Naive thymus-derived CD8-positive, alpha-beta T cell (primary cell): ENCODE measurements around the gene RNF223. TPM values are rescaled to one million over a fixed set of nuclear protein-coding genes. Genes with fewer than 3 reads are reported as not detected.
A peak's percentile ranks its signal among the peaks of the same experiment; 100 is the strongest.
"Not testable (repeated sequence)": the region's sequence is repeated elsewhere in the genome, so short reads cannot be mapped to it uniquely, and the experiment has no call there.

ENCODE experiments used
- ATAC-seq, 2 donors: fragments of 150-1000 bp; cut with Tn5 transposase in 1 of 2; sonication (Bioruptor Pico), chemical (Tn5 transposase) in 1 of 2; 1 replicate in 1 of 2; 2 replicates in 1 of 2; pipeline ENCODE4 v1.10.0; 2021; ENCODE audit warnings: mild to moderate bottlenecking in 2 of 2, moderate library complexity in 2 of 2
- POLR2A ChIA-PET: fragments of 350-600 bp; sonication (Branson Sonifier 250); formaldehyde crosslinking; loops from one replicate; lab custom pipeline; 2021; ENCODE audit warnings: antibody characterized with exemption; lab: Charles Lee
- DNase-seq, 10 donors: peaks; one replicate each; pipeline versions ENCODE4 v3.0.0 to v3.0.0-alpha.2; 2020 to 2022
- H3K27ac Mint-ChIP-seq, 10 donors: one replicate each; pipeline ENCODE4 v1.8.0; 2020 to 2022; ENCODE audit warnings: mild to moderate bottlenecking in 10 of 10, mixed read lengths in 10 of 10, moderate library complexity in 4 of 10, inconsistent platforms in 1 of 10
- H3K27me3 Mint-ChIP-seq, 5 donors: one replicate each; pipeline ENCODE4 v1.8.0; 2021 to 2022; ENCODE audit warnings: mixed read lengths in 5 of 5
- H3K36me3 Mint-ChIP-seq, 3 donors: one replicate each; pipeline ENCODE4 v1.8.0; 2020 to 2022; ENCODE audit warnings: mixed read lengths in 3 of 3, mild to moderate bottlenecking in 2 of 3, inconsistent platforms in 1 of 3
- H3K4me1 Mint-ChIP-seq, 4 donors: one replicate each; pipeline ENCODE4 v1.8.0; 2021 to 2022; ENCODE audit warnings: mixed read lengths in 4 of 4
- H3K4me3 Mint-ChIP-seq, 10 donors: one replicate each; pipeline ENCODE4 v1.8.0; 2020 to 2022; ENCODE audit warnings: mild to moderate bottlenecking in 10 of 10, mixed read lengths in 10 of 10, moderate library complexity in 6 of 10, inconsistent platforms in 1 of 10
- H3K9me3 Mint-ChIP-seq, 9 donors: one replicate each; pipeline ENCODE4 v1.8.0; 2020 to 2022; ENCODE audit warnings: mixed read lengths in 9 of 9, mild to moderate bottlenecking in 3 of 9, inconsistent platforms in 1 of 9, moderate library complexity in 1 of 9
- polyA plus RNA-seq, 3 donors: library from polyadenylated mRNA; unstranded; fragments of 300-500 nt; fragmentation: Illumina TruSeq; gene quantifications; one replicate each; pipeline ENCODE4 v1.2.3, GENCODE V29; 2021
- total RNA-seq, 8 experiments: library from RNA in 2 of 8; stranded (reverse) in 2 of 8; gene quantifications; one replicate each; pipeline ENCODE4 v1.2.3 and lab custom pipeline; 2021 to 2026

Gene RNF223
- total and polyA plus RNA-seq, 5 experiments from 2014 or later: not detected

DNA sequence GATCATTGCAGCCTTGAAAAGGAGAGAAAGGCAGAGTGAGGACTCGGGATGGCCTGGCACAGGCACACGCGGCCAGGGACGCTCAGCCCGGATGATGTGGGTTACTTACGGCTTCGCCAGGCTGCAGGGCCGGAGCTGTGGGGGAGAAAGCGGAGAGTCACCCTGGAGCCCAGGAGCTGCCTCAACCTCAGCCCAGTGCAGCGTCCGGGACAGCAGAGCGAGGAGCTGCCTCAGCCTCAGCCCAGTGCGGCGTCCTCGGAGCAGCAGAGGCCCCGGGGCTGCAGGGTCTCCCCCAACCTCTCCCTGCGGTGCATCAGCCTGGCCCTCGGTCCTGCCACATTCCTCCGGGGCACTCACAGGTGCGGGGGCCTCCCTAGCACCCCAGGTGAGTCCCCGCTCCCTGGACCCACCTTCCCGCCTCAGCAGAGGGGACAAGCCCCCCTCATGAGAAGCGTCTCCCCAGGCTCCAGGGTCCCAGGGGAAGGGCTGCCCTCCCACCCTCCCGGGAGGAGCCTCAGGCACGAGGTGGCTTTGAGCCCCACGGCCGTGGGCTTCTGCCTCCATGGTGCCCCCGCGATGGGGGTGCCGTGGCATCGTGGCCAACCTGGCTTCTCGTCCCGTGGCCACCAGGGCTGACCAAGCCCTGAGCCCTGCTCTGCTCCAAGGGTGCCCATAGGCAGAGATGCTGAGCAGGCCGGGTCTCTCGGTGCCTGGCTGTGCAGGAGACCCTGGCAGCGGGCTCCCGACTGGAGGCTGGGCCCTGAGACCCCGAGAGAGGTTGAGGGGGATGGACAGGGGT lies 10.5 kb upstream of the RNF223 start:
- no peak overlapping the region for H3K27ac Mint-ChIP-seq
- peak in 2 of 10 donors; percentile 5 to 59 for DNase-seq
- ATAC-seq: no peak
- POLR2A ChIA-PET: no interaction called here
- no peaks in the 10 kb centered on the region for H3K27me3 Mint-ChIP-seq
- no peaks in the 10 kb centered on the region for H3K9me3 Mint-ChIP-seq
- peaks cover 0 to 4% (median 1%) of the 10 kb centered on the region in 3 donors for H3K36me3 Mint-ChIP-seq
- no peak overlapping the region for H3K4me3 Mint-ChIP-seq
- H3K4me1 Mint-ChIP-seq: peaks cover 0 to 4% (median 1%) of the 10 kb centered on the region in 4 donors

GRCh38 chr1:1083416-1084371 lies 9.6 kb upstream of the RNF223 start:
- DNase-seq: peak in 1 of 10 donors; percentile 55
- H3K27ac Mint-ChIP-seq: peak overlapping the region in 1 of 10 donors; percentile 35

GRCh38 chr1:1082776-1083415 lies 8.8 kb upstream of the RNF223 start:
- Mint-ChIP-seq H3K9me3 (no peaks in the 10 kb centered on the region), H3K36me3 (peaks cover 0 to 4% (median 1%) of the 10 kb centered on the region in 3 donors), H3K27ac (peak overlapping the region in 1 of 10 donors; percentile 35), H3K27me3 (no peaks in the 10 kb centered on the region), H3K4me1 (peaks cover 0 to 4% (median 1%) of the 10 kb centered on the region in 4 donors), H3K4me3 (no peak overlapping the region)
- DNase-seq (peak in 2 of 10 donors; percentile 5 to 54), ATAC-seq (no peak)
- POLR2A ChIA-PET: no interaction called here

More at GRCh38 chr1:1083416-1084371, 9.6 kb upstream of the RNF223 start:
- POLR2A ChIA-PET: no interaction called here
- Mint-ChIP-seq H3K4me3 (no peak overlapping the region), H3K36me3 (peaks cover 0 to 4% (median 1%) of the 10 kb centered on the region in 3 donors), H3K27me3 (no peaks in the 10 kb centered on the region), H3K9me3 (no peaks in the 10 kb centered on the region), H3K4me1 (peaks cover 0 to 7% (median 1%) of the 10 kb centered on the region in 4 donors)
- no peak for ATAC-seq

DNA sequence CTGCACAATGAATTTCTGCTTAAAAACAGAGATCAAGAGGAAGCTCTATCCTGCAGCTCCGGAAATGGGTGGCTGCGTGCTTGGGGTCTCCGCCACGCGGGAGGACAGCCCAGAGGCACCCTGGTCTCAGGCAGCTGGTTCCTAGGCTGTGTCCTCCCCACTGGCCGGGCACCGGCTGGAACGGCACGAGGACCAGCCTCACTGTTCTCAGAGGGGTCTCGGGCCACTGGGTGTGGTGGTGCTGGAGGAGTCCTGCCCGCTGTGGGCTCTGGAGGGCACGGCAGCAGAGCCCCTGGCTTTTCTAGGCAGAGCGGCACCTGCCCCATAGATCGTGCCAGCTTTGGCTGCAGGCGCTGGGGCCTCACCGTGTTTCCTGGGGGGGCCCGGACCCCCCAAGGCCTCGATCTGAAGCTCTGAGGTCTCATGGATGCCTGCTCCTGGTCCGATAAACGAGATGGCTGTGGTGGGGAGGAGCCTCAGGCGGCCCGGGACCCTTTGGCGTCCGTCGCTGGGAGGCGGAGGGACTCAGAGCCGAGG lies 8.2 kb upstream of the RNF223 start:
- H3K36me3 Mint-ChIP-seq: peaks cover 0 to 4% (median 1%) of the 10 kb centered on the region in 3 donors
- POLR2A ChIA-PET: no interaction called here
- H3K9me3 Mint-ChIP-seq: no peaks in the 10 kb centered on the region
- ATAC-seq (no peak), DNase-seq (peak in 1 of 10 donors; percentile 3)
- no peaks in the 10 kb centered on the region for H3K27me3 Mint-ChIP-seq
- H3K27ac Mint-ChIP-seq: peak overlapping the region in 1 of 10 donors; percentile 40
- peaks cover 0 to 4% (median 1%) of the 10 kb centered on the region in 4 donors for H3K4me1 Mint-ChIP-seq
- no peak overlapping the region for H3K4me3 Mint-ChIP-seq

DNA sequence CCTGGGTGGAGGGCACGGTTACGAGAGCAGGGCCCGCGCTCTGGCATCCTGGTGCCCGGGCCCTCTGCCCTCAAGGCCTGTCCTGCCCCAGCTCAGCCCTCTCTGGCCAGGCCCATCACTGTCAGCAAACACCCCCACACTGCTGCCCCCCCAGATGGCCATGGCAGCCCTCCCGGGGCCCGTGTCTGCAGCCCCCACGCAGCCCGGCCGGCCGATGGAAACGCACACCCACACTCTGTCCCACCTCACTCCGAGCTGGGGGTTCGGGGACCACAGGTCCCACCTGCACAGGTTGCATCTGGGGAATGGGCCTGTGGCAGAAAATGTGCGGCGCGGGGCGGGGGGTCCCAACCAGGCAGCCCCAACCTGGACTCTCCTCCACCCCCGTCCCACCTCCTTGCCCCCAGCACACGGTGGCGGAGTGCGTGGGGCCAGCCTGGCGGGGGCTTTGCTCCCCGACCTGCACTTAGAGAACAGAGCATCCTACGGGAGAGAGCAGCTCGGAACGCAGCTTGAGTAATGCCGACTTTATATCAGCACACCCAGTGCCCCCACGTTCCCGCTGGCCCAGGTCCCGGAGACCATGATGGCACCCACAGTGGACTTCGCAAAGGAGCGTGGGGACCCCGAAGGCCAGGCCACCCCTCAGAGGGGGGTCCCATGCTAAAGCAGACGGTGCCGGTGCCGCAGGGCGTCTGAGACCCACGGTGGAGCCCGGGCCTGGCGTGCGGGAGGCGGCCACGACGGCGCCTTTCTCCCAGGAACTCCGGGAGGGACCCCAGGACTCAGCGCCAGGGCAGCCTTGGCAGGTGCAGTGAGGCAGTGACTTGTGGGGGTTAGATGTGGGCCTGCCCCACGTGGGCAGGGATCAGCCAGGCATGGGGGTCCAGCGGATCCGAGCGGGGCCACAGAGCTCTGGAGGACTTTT lies 7.5 kb upstream of the RNF223 start:
- no peaks in the 10 kb centered on the region for H3K9me3 Mint-ChIP-seq
- peak overlapping the region in 1 of 10 donors; percentile 40 for H3K27ac Mint-ChIP-seq
- ATAC-seq: no peak
- H3K4me1 Mint-ChIP-seq: peaks cover 0 to 4% (median 1%) of the 10 kb centered on the region in 4 donors
- POLR2A ChIA-PET: no interaction called here
- H3K36me3 Mint-ChIP-seq: peaks cover 0 to 4% (median 1%) of the 10 kb centered on the region in 3 donors
- no peaks in the 10 kb centered on the region for H3K27me3 Mint-ChIP-seq
- no peak overlapping the region for H3K4me3 Mint-ChIP-seq
- peak in 1 of 10 donors; percentile 6 for DNase-seq

DNA sequence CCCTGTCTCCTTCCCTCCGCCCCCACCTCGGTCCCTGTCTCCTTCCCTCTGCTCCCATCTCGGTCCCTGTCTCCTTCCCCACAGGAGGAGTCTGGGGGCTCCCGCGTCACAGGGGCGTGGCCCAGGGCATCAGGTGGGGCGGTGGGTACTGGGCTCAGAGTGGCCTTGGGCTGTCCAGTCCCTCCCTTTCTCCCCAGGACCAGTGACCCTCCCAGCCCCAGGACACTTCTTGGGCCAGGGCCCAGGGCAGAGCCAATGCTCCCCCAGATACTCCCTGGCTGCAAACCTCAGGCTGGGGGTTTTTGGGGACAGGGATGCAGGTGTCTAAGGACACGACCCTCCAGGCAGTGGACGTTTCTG lies 6.8 kb upstream of the RNF223 start:
- Mint-ChIP-seq H3K27me3 (no peaks in the 10 kb centered on the region), H3K27ac (no peak overlapping the region), H3K4me3 (no peak overlapping the region), H3K4me1 (peaks cover 0 to 4% (median 1%) of the 10 kb centered on the region in 4 donors), H3K36me3 (peaks cover 0 to 2% (median 1%) of the 10 kb centered on the region in 3 donors), H3K9me3 (no peaks in the 10 kb centered on the region)
- DNase-seq: no peak
- POLR2A ChIA-PET: no interaction called here
- no peak for ATAC-seq

DNA sequence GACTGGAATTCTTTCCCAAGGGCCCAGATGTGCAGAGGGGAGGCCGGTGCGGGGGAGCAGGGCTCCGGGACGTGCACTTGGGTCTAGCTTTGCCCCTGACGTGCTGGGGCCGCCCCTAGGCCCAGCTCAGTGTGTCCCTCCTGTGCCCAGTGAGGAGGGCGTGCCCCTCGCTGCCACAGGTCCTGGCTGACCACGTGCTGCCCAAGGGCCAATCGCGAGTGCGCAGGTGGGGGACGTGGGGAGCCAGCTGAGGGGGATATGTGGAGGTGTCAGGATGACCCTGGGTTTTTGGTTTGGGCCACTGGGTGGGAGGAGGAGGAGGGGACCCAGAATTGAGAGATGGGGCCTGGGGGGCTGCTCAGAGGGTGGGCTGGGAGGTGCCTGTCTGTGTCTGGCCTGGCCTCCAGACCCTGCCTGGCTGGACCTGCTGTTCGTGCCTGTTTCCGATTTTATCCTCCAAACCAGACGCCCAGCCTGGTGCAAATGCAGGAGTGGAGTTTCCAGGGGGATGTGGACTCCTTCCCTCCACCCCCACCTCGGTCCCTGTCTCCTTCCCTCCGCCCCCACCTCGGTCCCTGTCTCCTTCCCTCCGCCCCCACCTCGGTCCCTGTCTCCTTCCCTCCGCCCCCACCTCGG lies 6.1 kb upstream of the RNF223 start:
- POLR2A ChIA-PET: interaction anchor here (1.7 kb wide), 1 partner anchor 63 kb away, joined by 3 read pairs; no protein-coding TSS in a partner anchor
- DNase-seq: peak in 2 of 10 donors; percentile 14 to 60

GRCh38 chr1:1079408-1080121 lies 5.5 kb upstream of the RNF223 start:
- POLR2A ChIA-PET: interaction anchor here (0.7 to 1.7 kb wide), 3 partner anchors 9 to 196 kb away, joined by 3 read pairs; no protein-coding TSS in a partner anchor
- H3K27ac Mint-ChIP-seq: no peak overlapping the region
- H3K27me3 Mint-ChIP-seq: peaks cover 3 to 7% (median 3%) of the 10 kb centered on the region in 5 donors
- H3K9me3 Mint-ChIP-seq: no peaks in the 10 kb centered on the region
- H3K36me3 Mint-ChIP-seq: peaks cover 0 to 2% (median 1%) of the 10 kb centered on the region in 3 donors
- DNase-seq (peak in 5 of 10 donors; percentile 33 to 62 (median 40)), ATAC-seq (peak; percentile 82 to 86)
- peaks cover 0 to 5% (median 1%) of the 10 kb centered on the region in 4 donors for H3K4me1 Mint-ChIP-seq
- peak overlapping the region in 9 of 10 donors; percentile 19 to 72 (median 58) for H3K4me3 Mint-ChIP-seq

More for the DNA sequence above, 6.1 kb upstream of the RNF223 start:
- Mint-ChIP-seq H3K4me3 (no peak overlapping the region), H3K36me3 (peaks cover 0 to 2% (median 1%) of the 10 kb centered on the region in 3 donors), H3K9me3 (no peaks in the 10 kb centered on the region), H3K27me3 (no peaks in the 10 kb centered on the region), H3K27ac (no peak overlapping the region), H3K4me1 (peaks cover 0 to 4% (median 1%) of the 10 kb centered on the region in 4 donors)
- peak; percentile 38 to 46 for ATAC-seq

GRCh38 chr1:1077396-1077795 lies 3.3 kb upstream of the RNF223 start:
- H3K9me3 Mint-ChIP-seq, H3K4me3 Mint-ChIP-seq, ATAC-seq, POLR2A ChIA-PET, H3K4me1 Mint-ChIP-seq, H3K36me3 Mint-ChIP-seq, H3K27ac Mint-ChIP-seq, DNase-seq: not testable (repeated sequence)
- H3K27me3 Mint-ChIP-seq: peaks cover 3 to 17% (median 8%) of the 10 kb centered on the region in 5 donors
